Suppressor macrophage treated with lipopolysaccharide for 1 hour (primary cell): Measurements from ENCODE around the gene GALNT12.
A peak's percentile ranks its signal among the peaks of the same experiment; 100 is the strongest.

ENCODE experiments used
- DNase-seq, 3 donors: peaks; one replicate each; pipeline ENCODE4 v3.0.0-alpha.2; 2020 to 2022

Gene GALNT12

DNA sequence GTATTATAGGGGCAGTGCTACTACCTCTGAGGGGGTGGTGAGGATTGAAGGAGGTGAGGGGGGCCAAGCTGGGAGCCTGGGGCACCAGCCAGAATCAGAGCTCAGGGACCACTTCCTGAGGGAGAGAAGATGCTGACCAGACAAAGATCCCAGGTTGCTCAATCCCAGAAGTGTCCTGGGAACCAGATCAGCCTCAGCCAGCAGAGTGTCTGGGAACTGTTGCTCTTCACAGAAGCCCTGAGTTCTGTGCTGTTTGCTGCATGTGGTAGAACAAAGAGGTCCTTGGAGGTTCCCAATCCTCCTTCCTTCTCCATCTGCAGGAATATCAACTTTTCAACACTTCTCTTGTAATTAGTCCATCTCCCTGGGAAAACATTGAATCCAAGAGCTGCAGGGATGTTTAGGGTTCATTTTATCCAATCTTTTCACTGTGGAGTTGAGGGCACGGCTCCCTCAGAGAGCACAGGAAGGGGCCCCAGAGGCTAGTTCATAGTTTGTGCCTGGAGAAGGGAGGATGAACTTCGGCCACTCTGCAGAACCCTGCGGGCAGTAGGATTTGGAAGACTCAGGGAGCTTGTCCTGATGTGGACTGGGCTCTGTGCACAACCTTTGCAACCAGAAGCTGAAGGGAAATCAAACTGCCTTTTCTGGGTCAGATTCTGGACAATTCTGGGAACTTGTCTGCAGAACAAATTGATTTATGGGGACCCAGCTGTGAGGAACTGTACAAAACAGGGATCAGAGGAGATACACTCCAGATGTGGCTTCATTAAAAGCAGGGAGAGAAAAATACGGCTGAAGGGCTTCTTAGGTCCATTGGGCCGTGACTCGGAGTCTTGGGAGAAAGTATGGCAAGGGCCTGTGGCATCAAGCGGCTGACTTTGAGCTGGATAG is 57.1 kb downstream of the GALNT12 start:
- no peak for DNase-seq

DNA sequence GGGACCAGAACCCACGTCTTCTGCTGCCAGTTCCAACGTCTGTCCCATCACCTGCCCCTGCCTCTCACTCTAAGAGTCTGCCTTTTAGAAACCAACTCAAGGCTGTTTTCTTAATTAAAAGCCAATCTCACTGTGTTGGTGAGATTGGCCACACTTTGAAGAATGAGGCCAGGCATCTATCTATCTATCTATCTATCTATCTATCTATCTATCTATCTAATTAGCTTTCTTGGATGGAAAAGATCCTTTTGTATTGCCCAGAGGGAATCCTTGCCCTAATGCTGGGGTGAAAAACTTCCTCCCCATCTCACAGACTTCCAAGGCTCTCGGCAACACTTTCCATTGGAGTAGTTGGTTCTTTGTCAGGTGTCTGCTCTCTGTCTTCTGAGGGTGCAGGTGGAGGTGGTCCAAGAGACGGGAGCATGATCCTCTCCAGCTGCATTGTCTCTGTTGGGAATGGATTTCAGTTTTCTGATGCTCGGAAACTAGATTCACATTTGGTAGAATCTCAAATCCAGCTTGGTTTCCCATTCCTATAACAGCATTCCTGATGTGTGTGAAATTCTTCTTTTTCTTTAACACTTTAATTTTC is 57.9 kb downstream of the GALNT12 start:
- DNase-seq = no peak

DNA sequence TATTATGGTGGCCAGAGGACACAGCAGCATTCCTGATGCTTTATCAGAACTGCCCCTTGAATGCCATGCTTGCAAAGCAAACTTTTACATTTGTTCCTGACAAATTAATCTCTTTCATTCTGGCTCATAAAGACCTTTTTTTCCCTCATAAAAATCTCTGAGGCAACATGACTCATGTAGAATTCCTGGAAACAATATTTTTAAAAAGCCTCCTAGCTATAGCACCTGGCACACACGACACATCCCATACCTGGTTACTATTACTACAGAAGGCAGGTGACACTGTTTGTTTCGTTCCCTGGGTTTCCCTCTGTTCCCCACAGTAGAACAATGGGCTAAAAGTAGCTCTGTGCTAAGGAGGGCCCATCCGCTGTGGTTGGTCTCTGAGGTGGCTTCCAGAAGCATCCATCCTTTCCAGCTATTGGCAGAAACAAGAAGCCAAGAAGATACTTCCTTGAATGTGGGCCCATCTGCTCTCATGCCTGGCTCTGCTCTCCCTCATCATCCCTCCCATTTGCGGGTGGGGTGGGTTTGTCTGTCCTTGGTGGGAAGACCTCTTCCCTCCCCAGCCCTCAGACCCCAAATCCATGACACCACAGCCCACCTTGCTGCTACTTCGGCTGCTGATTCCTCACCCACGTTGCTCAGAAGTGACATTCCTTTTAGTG is 59.1 kb downstream of the GALNT12 start:
- DNase-seq = no peak

DNA sequence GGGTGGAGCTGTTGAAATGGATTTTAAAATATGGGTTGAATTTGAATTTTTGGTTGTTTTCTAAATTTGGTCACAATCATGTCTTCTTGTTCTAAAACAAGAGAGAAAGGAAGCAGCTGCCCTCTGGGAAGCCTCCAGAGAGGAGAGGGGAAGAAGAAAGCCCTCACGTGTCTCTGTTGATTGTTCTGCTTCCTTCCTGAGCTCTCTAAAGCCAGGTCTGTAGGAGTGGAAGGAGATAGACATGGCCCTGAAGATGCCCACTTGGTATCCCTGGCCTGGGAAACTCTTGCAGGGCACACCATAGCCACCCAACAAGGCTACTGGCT is 59.6 kb downstream of the GALNT12 start:
- DNase-seq = peak; percentile 35 to 49 (median 48)

DNA sequence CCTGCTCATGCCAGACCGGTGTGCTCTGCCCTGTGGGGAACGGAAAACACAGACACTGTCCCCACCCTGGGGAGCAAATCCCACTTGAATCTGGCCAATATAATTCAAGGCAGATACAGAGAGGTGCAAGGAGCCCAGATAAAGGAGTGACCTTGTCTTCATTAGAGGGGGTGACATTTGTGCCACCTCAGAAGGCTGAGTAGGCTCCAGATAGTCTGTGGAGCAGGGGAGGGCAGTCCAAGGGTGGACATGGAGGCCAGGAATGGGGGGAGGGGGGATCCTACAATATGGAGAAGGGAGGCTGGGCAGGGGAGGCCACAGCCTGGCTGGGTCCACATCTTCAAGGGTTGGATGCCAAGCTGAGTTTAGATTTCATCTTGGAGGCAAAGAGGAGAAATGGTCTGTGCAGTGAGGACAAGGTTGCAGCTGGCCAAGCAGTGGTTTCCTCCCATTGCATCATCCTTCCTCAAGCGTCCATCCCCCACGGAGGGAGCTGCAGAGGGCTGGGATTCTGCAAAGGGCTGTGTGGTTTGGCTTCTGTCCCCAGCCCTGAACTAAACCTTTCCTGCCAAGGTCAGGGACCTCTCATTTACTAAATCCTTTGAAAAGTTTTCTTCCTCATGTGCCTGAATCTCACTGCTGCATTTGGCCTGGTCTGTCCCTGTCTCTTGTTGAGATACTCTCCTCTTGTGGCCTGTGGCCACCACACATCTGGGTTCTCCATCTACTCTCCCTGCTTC is 60.1 kb downstream of the GALNT12 start:
- DNase-seq = peak; percentile 65 to 74 (median 67)

DNA sequence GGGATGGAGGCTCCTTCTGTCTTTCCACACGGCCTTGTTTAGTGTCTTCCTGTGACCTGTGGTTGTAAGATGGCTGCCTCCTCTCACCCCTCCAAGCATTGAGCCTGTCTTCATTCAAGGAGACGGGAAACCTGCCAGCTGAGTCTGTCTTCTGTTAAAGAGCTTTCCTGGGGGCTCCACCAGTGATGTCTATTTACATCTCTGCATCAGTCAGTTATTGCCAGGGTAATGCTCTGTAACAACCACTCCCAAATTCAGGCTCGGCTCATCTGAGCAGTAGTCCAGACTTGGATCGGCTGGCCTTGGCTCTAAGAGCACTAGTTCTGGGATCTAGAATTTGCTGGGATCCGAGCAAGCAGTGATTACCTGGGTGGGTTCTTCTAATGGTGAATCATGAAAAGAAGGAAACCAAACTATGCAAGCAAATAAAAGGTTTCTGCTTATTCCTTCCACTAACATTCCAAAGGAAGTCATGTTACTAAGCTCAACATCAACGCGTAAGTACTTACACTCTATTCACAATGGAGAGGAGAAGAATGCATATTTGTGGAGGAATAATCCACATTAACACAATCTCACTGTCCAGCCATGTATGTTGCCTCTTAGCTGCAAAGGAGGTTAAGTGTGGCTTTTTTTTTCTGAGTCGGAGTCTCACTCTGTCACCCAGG is 61.7 kb downstream of the GALNT12 start:
- DNase-seq = no peak

DNA sequence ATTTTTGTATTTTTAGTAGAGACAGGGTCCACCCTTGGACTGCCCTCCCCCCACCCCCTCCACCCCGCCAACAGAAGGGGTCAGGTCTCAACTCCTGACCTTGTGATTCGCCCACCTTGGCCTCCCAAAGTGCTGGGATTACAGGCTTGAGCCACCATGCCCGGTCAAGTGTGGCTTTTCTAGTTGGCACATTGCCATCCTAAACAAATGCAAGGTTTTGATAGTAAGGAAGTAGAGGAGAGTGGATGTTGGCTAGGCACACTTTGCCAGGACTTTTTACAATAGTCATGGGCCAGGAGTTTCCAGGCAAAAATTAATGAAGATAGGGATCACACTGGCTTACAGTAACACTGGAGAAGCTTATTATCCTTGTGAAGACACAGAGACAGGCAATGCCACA is 62.4 kb downstream of the GALNT12 start:
- no peak for DNase-seq

DNA sequence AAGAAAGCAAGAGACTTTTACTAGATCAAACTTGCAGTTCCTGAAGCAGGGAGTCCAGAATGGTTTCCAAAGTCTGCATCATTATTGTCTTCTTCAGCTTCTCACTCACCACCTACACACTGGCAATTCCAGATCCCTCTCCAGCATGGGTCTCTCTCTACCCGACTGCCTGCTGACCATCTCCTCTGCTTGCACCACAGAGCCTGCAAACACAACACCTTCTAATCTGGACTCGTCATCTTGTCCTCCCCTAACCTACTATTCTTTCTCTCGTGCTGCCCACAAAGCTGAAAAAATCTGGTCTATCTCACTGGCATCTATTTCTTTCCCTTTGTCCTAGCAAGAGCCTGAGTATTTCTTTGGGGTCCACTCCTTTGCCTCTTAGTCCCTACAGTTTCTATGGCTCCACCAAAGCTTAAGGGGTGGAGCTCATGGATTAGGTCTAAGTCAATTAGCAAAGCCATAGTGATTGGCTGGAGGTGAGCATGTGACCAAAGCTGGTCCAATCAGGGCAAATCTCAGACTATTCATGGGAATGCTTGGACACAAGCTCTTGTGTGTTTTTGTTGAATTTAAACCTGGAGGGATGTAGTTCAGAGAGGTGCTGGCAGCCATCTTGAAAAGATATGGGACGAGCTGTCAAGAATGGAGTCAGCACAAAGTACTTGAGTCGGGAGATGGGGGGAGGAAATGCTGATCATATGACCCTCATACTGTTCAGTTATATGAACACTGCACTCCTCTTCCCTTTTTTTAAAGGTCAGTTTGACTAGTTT is 63.5 kb downstream of the GALNT12 start:
- DNase-seq = peak in 1 of 3 donors; percentile 27

DNA sequence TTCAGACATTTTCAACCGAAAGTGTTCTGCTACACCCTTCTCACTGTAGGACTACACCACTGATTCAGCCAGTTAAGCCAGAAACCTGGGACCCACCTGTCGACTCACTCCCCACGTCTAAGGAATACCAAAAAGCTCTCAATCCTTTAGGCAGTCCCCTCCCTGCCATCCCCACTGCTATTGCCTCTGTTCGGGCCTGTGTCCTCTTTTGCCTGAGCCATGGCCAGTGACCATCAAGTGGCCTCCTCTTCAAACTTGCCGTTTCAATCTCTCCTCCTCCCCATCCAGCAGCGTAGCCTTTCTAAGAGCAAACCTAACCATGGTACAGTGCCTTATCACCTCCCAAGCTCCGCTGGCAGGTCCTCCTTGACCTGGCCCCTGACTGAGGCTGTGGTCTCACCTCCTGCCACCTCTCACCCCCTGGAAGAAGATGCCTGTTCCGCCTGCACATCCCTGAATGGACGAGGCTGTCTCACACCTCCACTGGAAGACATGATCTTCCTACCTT is 64.1 kb downstream of the GALNT12 start:
- DNase-seq = no peak

DNA sequence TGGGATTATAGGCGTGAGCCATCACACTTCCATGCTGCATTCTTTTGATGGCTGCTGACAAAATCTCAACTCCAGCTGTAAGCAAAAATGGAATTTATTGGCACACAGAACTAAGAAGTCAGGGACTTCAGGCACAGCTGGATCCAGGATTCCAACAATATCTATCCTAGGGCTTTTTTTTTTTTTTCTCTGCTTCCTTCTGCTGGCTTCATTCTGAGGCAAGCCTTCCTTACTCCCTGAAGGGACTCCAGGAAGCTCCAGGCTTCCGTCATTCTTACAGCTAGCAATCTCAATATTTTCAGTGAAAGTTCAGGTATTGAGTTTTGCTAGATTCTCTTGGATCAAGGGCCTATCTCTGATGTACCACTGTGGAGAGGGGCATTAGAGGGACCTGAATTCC is 66.1 kb downstream of the GALNT12 start:
- DNase-seq = no peak

DNA sequence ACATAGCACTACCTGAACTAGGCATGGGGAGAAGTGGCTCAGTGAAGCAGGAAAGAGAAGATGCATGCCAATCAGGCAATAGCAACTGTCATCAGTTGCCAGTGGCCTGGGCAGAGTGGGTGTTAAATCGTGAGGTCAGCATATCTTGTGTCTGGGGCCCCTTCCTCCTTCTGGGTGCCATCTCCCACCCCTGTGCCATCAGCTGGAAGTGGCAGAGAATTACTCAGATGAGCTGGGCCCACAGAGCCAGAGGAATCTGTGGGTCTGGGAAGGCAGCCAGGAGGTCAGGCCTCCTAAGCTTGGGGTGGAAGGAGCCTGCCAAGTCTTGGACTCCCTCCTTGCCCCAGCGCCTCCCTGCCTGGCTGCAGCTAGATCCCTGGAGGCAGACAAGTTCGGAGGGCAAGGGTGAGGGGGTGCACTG is 66.5 kb downstream of the GALNT12 start:
- peak; percentile 36 to 54 (median 51) for DNase-seq

DNA sequence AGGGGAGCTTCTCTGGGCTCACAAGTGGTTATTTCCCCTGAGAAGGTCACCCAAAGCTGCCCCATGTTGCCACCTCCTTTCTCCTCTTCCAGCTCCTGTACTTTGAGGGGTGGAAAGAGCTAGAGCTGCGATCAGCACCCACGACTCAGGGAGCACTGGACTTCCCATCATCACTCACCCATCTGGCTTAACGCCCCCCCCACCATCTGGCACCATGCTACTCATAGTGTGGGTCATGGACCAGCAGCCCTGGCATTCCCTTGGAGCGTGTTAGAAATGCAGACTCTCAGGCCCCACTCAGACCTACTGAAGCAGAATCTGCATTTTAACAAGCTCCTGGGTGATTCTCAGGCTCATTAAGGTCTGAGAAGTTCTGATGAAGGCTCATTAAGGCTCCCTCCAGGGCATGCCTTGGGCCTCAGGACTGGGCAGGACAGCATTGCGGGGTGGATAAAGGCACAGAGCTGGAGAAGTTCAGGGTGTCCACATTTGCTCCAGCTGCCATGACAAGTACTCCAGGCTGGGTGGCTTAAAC is 67.3 kb downstream of the GALNT12 start:
- no peak for DNase-seq

DNA sequence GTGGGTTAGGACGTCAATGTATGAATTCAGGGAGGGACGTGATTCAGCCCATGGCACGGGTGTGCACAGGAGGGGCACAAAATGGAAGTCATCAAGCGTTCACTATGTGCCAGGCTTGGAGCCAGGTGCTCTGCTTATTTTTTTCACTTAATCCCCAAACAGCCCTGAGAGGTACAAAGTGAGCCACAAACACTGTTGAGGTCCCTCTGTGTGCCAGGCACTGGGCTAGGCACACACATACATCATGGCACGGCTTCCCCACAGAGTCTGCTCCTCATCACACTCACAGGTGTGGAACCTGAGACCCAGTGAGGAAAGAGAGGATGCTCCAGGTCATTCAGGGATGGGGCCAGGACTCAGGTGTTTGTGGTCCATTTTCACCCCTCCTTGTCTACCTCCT is 68.1 kb downstream of the GALNT12 start:
- DNase-seq = no peak

DNA sequence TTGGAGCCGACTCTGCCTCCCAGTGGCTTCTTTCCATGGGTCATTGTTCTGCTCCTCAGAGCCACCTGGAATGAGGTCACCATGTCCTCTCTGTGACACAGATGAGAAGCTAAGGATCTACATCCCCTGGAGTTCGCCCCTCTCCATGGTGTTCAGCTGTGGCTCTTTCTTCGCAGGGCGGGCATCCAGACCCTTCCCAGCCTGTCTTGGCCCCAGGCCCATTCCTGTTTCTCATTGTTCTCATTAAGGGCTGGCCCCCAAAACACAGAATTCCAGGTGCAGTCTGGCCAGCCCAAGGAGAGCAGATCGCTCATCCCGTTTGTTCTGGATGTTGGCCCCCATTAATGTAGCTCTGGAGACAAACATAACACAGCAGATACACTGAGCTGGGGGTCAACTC is 69.8 kb downstream of the GALNT12 start:
- DNase-seq = no peak

DNA sequence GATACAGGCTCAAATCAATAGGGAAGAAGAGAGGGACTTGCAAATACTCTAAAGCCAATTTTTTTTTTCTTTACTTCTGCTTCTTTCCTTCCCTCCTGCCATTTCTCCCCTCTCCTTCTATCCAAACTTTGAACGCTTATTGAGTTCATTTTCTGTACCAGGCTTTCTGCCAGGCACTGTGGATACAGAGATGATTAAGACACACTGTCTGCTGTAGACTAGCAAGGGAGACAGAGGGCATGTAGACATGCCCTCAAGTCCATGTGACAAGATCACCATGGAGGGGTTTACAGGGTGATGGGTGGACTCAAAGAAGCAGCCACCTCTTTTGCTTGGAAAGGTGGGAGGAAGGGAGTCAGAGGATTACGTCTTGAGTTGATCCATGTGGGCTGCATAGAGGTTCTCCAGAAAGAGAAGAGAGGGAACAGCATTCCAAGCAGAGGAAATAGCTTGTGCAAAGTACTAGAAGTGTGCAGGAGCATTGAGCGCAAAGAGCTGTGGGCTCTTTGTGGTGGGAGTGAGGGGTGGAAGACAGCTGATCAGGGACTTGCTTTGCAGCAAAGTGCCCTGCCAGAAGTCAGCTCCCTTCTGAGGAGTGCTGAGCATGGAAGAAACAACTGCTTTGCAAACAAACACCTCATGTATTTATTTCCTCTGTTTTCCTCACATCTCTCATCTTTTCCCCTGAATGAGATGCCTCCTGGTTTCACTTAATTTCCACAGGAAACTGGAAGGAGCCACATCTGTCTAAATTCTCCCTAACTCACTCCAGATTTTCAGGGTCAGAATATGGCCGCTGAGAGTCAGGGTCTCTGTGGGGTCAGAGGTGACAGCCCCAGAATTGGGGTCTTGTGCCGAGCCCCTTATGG is 71.9 kb downstream of the GALNT12 start:
- no peak for DNase-seq

DNA sequence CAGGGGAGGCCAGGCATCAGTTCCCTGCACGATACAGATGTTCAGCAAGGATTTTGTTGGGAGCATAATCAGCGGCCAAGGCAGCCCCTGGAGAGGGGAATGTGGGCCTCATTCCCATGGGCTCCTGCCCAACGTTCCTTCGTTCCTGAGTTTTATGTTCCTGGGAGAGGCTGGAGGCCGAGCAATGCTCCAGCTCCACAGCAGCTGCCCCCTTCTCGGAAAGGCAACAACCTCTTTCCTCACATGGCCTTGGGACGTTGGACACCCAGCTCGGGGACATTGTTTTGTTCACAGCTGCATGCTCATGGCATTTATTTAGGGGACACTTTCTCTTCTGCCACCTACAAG is 72.5 kb downstream of the GALNT12 start:
- no peak for DNase-seq

DNA sequence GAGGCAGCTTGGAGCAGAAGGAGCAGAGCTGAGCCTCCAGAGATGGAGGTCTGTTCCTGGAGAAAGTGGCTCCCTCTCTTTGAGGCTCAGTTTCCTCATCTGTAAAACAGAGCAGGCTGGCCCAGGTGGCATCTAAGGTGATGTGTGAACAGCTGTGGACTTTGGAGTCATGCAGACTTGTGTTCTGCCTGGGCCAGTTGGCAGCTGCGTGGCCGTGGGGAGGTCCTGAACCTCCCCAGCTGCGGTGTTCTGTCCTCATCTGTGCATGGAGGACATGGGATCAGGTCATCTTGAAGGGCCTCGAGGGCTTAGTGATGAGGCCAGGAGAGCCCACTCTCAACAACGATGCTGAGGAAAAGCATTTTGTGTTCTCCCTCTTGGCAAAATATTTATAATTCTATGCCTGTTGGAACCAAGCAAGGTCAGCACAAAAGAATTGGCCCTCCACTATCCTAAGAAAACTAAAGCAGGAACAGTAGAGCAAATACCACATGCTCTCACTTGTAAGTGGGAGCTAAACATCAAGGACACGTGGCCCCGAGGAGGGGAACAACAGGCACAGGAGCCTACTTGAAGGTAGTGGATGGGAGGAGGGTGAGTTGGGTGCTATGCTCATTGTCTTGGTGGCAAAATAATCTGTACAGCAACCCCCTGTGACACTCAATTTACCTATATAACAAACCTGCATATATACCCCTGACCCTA is 73.0 kb downstream of the GALNT12 start:
- no peak for DNase-seq

DNA sequence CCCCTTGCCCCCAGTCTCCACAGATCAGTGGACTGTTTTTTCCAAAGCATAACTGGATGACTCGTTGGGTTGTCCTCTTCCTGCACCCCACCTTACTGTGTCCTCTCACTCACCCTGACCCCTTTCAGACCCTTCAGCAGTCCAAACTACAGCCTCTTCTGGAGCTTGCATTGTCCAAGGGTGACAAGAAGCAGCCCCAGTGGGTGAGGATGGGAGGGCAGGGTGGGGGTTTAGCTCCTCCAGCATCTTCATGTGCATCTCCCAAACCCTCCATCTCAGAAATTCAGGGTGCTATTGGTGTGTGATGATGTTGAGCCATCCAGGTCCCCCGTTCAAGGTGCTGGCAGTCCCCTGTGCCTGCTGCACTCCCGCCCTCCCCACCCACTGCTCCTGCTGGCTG is 73.9 kb downstream of the GALNT12 start:
- no peak for DNase-seq

DNA sequence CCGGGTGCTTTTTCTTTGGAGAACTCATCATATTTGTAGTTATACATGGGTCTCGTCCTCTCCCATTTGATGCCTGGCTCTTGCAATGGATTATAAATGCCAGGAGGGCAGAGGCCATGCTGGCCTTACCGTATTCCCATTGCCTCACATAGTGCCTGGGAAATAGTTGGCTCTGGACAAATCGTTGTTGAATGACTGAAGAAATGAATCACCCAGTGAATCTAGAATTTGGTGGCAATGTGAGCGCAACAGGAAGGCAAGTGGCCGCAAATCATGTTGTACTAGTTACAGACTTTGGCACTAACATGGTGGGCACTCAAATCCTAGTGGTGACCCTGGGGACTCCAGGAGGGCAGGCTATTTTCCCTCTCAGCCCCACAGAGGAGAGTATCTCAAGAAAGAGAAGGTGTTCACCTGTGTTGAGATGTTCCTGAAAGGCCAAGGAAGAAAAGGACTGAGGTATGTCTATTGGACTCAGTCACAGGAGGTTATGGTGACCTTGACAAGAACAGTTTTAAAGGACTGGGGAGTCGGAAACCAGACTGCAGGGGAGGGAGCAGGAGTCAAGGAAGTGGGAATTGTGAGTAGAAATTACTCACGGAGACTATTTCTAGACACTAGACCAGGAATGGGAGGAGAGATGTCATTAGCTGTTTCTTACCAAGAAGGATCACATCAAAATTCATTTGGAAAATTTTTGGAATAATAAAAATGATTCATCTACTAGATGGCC is 74.5 kb downstream of the GALNT12 start:
- no peak for DNase-seq
